LHCN-M2 (cell line): ENCODE results near the gene JMJD1C. TPM values are rescaled to one million over a fixed set of nuclear protein-coding genes. Genes with fewer than 3 reads are reported as not detected.
"Not testable (repeated sequence)": the region's sequence is repeated elsewhere in the genome, so short reads cannot be mapped to it uniquely, and the experiment has no call there.

ENCODE experiments used
- DNase-seq: peaks from one replicate; pipeline ENCODE4 v3.0.0-alpha.2; 2012; ENCODE audit warnings: low read depth
- total RNA-seq: library from RNA; depleted of rRNA; stranded (reverse); fragments of >200 nt; gene quantifications from 2 replicates; pipeline ENCODE4 v1.2.3, GENCODE V29; 2014

The JMJD1C gene
- total RNA-seq, 1 experiment from 2014 or later = 149 TPM

DNA sequence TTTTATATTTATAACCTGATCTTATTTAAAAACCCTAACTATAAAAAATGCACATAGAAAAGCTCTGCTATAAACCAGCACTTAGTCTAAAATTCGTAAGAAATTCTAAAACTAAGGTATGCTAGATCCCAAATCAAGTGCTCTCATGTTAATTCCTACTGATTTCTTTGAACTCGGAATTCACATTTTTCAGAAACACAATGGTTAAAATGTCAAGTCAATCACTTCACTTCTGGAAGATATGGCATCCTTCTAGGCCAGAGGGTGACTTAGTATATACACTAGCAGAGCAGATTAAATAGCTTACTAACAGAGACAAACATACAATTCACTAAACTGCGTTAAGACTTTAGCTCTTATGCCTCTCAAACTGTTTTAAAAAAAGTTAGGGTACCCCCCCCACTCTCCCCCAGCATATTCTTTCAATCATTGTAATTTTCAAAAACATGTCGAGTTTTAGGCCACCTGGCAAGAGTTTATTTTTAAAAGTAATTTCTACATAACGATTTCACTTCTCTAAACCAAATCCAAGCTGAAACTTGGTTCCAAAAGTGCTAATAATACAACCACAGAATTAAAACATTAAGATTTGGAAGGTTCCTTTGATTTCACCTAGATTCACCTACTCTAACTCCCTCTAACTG is 203.2 kb downstream of the JMJD1C start:
- no peak for DNase-seq

DNA sequence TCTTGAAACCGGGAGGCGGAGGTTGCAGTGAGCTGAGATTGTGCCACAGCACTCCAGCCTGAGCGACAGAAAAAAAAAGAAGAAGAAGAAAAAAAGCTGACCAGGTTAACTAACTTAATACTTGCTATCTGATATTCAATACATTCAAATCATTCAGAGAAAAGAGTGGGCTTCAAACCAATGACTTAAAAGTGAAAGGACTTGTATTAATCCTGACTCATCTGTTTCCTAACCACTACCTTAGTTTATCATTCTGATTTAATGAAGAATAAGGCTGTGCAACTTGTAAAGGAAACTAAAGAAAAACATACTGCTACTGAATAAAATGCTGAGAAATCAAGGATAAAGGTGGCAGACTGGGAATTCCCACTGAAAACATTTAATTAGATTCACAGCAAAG is 204.3 kb downstream of the JMJD1C start:
- no peak for DNase-seq

DNA sequence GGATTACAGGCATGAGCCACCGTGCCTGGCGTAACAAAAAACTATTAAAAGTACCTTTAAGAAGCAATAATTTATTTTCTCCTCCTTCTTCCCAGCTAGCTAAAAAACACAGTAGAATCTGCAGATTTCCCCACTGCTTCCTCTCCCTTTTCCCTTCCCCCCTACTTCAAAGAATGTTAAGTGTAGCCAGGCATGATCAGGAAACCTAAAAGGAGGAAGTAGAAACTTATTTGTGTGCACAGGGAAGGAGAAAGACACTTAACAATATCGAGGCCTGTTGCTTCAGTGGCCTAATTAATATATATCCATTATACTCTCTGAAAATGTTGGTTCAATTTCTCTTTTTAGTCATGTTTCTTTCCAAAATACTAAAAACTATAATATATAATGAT is 204.9 kb downstream of the JMJD1C start:
- no peak for DNase-seq

DNA sequence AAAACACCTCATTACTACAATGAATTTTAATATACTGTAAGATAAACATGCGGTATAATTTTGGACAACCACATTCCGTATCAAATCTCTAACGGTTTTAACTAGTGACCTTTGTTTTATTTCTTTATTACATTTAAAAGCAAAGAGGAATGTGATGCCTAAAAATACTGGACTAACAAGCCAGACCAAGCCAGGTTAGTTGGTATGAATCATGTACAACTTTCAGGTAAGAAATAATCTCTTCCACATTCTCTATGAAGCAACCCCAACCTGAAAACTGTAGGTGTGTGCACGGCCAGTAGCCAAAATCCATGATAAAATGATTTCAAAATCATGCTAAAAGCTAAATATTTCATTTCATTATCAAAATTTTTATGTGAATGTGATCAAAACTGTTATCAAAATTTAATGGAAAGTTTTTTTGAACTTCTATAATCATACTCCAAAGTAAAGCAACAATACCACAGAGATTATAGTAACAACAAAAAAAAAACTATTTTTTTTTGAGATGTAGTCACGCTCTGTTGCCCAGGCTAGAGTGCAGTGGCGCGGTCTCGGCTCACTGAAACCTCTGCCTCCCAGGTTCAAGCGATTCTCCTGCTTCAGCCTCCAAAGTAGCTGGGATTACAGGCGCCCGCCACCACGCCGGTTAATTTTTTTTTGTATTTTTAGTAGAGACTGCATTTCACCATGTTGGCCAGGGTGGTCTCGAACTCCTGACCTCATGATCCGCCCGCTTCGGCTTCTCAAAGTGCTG is 205.5 kb downstream of the JMJD1C start:
- DNase-seq = no peak

- no peak for DNase-seq
Measured at GRCh38 chr10:63258920-63259678, 206.7 kb downstream of the JMJD1C start.

GRCh38 chr10:63257778-63258177 is 208.0 kb downstream of the JMJD1C start:
- DNase-seq = no peak

DNA sequence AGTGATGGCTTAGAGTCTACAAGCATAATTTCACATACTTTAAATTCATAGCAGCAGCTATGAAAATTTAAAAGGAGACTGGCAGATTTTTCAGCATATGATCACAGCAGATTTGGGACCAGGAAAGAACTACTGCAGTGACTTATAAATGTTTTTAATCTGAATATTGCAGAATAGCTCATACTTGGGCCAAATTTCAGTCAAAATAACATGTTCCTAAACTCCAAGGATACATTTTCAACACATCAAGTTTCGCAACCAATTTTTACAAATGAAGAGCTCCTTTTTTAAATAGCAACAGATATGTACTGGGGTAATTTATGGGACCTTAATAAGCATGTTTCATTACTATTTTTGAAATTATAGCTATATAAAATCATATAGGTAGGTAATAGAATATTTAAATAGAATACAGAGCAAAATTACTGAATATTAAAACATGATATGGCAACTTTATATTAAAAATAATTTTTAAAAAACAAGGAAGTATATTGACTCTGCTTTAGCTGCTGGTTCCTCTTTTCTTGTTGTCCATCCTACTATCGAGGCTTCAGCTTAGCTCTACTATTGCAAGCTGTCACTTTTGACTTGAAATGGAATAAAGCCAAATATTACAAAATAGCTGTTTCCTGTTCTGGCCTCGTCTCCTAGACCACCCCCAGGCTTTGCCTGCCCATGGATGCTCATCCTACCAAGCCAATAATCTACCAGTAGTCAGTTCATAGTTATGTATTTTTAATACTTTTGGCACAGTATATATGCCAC is 209.6 kb downstream of the JMJD1C start:
- no peak for DNase-seq

- DNase-seq = no peak
Measured at GRCh38 chr10:63255316-63255715, 210.5 kb downstream of the JMJD1C start.

DNA sequence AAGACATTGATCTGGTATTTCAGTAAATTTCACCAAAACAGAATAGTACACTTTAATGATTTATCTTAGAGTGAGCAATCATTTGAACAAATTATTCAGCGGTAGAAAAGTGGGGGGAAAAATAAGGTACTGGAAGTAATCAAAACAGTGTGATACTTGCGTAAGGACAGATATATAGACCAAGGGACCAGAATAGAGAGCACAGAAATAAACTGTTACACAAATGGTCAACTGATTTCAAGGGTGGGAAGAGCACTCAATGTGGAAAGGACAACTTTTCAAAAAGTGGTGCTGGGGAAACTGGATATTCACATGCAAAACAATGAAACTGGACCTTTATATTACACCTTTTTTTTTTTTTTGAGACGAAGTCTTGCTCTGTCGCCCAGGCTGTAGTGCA is 212.7 kb downstream of the JMJD1C start:
- no peak for DNase-seq

GRCh38 chr10:63252095-63252762 is 213.5 kb downstream of the JMJD1C start:
- DNase-seq = no peak

DNA sequence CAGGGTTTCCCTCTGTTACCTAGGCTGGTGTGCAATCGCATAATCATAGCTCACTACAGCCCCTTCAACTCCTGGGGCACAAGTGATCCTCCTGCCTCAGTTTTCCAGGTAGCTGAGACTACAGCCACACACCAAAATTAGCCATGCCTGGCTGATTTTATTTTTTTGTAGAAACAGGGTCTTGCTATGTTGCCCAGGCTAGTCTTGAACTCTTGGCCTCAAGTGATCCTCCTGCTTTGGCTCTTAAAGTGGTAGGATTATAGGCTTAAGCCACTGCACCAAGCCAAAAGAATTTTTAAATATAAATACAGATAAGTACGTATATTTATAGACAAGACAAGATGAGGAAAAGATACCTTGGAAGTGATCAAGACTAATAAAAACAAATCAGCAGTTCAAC is 215.7 kb downstream of the JMJD1C start:
- DNase-seq = no peak

- peak; percentile 67 for DNase-seq
Measured at GRCh38 chr10:63247771-63248170, 218.0 kb downstream of the JMJD1C start.

- DNase-seq = no peak
Measured at GRCh38 chr10:63246356-63246755, 219.4 kb downstream of the JMJD1C start.

GRCh38 chr10:63241841-63242281 is 223.9 kb downstream of the JMJD1C start:
- DNase-seq = no peak

- peak; percentile 25 for DNase-seq
Measured at GRCh38 chr10:63240807-63241206, 225.0 kb downstream of the JMJD1C start.

DNA sequence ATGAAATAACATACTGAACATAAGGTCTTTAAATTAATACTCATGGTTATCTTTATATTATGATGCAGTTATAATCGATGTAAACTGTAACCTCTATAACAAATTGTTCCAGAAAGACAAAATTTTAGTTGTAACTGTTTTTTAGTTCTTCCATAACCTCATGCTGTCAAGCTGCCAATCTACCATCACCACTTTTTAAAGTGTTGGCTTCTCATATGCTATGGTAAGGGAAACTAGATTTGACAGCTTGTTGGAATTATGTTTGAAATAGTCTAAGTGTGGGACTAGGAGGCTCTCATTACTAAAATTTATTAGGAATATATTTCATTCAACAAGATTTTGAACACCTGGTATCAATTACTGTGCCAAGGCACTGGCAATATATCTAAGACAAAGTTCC is 227.3 kb downstream of the JMJD1C start:
- no peak for DNase-seq

DNA sequence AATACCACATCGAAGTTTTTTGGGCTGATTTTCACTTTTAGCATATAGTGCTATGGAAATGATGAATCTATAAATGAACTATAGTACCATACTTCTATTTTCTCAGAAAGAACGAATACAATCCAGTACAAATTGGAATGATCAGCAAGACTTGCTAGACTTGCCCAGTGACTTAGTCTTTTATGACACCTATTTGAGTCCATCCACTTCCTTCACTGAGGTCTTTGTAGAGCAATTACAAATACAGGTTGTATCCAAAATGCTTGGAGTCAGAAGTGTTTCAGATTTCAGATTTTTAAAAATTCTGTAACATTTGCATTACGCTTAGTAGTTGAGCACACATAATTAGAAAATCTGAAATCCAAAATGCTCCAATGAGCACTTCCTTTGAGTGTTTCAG is 228.4 kb downstream of the JMJD1C start:
- no peak for DNase-seq

GRCh38 chr10:63236113-63236935 is 229.5 kb downstream of the JMJD1C start:
- peak; percentile 92 for DNase-seq

DNA sequence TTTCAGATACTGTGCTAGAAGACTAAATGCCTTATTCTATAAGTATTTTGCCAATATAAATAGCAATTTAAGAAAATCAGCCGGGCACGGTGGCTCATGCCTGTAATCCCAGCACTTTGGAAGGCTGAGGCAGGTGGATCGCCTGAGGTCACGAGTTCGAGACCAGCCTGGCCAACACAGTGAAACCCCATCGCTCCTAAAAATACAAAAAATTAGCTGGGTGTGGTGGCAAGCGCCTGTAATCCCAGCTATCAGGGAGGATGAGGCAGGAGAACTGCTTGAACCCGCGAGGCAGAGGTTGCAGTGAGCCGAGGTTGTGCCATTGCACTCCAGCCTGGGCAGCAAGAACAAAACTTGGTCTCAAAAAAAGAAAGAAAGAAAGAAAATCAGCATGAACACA is 230.6 kb downstream of the JMJD1C start:
- not testable (repeated sequence) for DNase-seq

- DNase-seq = no peak
Measured at GRCh38 chr10:63229161-63229560, 236.6 kb downstream of the JMJD1C start.
